Liver (tissue), 3 donors: Measurements from ENCODE around the gene LRRN2.

Source experiments
- CTCF ChIP-seq: fragments of 150-350 bp; IDR thresholded peaks from 2 replicates; pipeline ENCODE4 v1.5.1; 2017; ENCODE audit warnings: improper control_type of control experiment, low read depth, low read length; ENCODE audit not compliant: missing input control
- EGR1 ChIP-seq, 2 donors: IDR thresholded peaks; 2 replicates each; pipeline ENCODE4 v1.6.1; 2016 to 2018; ENCODE audit warnings: antibody characterized with exemption in 2 of 2, low read depth in 2 of 2
- JUND ChIP-seq, 2 donors: IDR thresholded peaks; 2 replicates each; pipeline ENCODE4 v1.6.1; 2016; ENCODE audit warnings: antibody characterized with exemption in 2 of 2
- NR2F2 ChIP-seq: IDR thresholded peaks from 2 replicates; pipeline ENCODE4 v1.6.1; 2016; ENCODE audit warnings: antibody characterized with exemption
- TAF1 ChIP-seq: conservative IDR thresholded peaks from 2 replicates; pipeline ENCODE4 v1.6.1; 2016; ENCODE audit warnings: antibody characterized with exemption, mild to moderate bottlenecking
- ZBTB33 ChIP-seq: IDR thresholded peaks from 2 replicates; pipeline ENCODE4 v1.6.1; 2016; ENCODE audit warnings: antibody characterized with exemption
- TF ChIP-seq, protein P1 (sequence below): IDR thresholded peaks from 2 replicates; pipeline ENCODE4 v1.6.1; 2016; ENCODE audit warnings: antibody characterized with exemption
- donor health status: healthy.
- donor health status: healthy.

GRCh38 chr1:204680461-204680860 lies 5.1 kb downstream of the LRRN2 start:
- TF ChIP-seq CTCF: no peak
- TF ChIP-seq EGR1 (IDR thresholded peaks at IDR 0.05; ENCODE audit: low read depth in 2 of 2): no peak
- TF ChIP-seq ZBTB33: no peak
- no peak for TF ChIP-seq TAF1
- no peak for TF ChIP-seq NR2F2
- TF ChIP-seq, protein P1, sequence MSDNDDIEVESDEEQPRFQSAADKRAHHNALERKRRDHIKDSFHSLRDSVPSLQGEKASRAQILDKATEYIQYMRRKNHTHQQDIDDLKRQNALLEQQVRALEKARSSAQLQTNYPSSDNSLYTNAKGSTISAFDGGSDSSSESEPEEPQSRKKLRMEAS: no peak
- TF ChIP-seq JUND (IDR thresholded peaks at IDR 0.05): no peak
